ENCODE data around the gene VPS35L.
"Not testable (repeated sequence)": the region's sequence is repeated elsewhere in the genome, so short reads cannot be mapped to it uniquely, and the experiment has no call there.

VPS35L gene

GRCh38 chr16:19715566-19715965 is 160.1 kb downstream of the VPS35L start:
- peaks cover 62% of the 10 kb centered on the region for H4K20me1 ChIP-seq
- H3K4me3 ChIP-seq, result no peak overlapping the region
- no peak overlapping the region for H3K9ac ChIP-seq
- no peaks in the 10 kb centered on the region for H3K9me3 ChIP-seq
- H3K36me3 ChIP-seq, result peaks cover 55% of the 10 kb centered on the region
- no peaks in the 10 kb centered on the region for H3K27me3 ChIP-seq
- TF ChIP-seq Cebpa-rat (IDR thresholded peaks at IDR 0.05), result no peak
- H3K27ac ChIP-seq, result no peak overlapping the region
- no peak overlapping the region for H3K4me2 ChIP-seq
- H3K4me1 ChIP-seq, result peaks cover 36% of the 10 kb centered on the region

GRCh38 chr16:19716183-19716582 is 160.7 kb downstream of the VPS35L start:
- H3K27me3 ChIP-seq, result no peaks in the 10 kb centered on the region
- H3K4me3 ChIP-seq, result peak overlapping the region; percentile 86; the same call in 1 of the 2 replicates
- no peaks in the 10 kb centered on the region for H3K9me3 ChIP-seq
- H3K4me2 ChIP-seq, result peak overlapping the region; percentile 95
- no peak overlapping the region for H3K27ac ChIP-seq
- H3K4me1 ChIP-seq, result peaks cover 36% of the 10 kb centered on the region
- no peak overlapping the region for H3K9ac ChIP-seq
- H3K36me3 ChIP-seq, result peaks cover 49% of the 10 kb centered on the region
- no peak for TF ChIP-seq Cebpa-rat (IDR thresholded peaks at IDR 0.05)
- H4K20me1 ChIP-seq, result peaks cover 56% of the 10 kb centered on the region

- Histone ChIP-seq H4K20me1 (peaks cover 50% of the 10 kb centered on the region), H3K36me3 (peaks cover 44% of the 10 kb centered on the region), H3K9ac (peak overlapping the region; percentile 85), H3K4me3 (peak overlapping the region; percentile 86), H3K4me2 (peak overlapping the region; percentile 95), H3K27ac (peak overlapping the region; percentile 83; the same call in 1 of the 2 replicates), H3K4me1 (peaks cover 36% of the 10 kb centered on the region)
- H3K27me3 ChIP-seq, H3K9me3 ChIP-seq: not testable (repeated sequence)
Measured at GRCh38 chr16:19716728-19717127, 161.2 kb downstream of the VPS35L start.

GRCh38 chr16:19717314-19717713 is 161.8 kb downstream of the VPS35L start:
- H3K27me3 ChIP-seq, result no peaks in the 10 kb centered on the region
- H3K36me3 ChIP-seq, result peaks cover 38% of the 10 kb centered on the region
- H3K9ac ChIP-seq, result peak overlapping the region; percentile 85
- H3K9me3 ChIP-seq, result no peaks in the 10 kb centered on the region
- H3K4me3 ChIP-seq, result peak overlapping the region; percentile 86
- peak overlapping the region; percentile 95 for H3K4me2 ChIP-seq
- TF ChIP-seq Cebpa-rat (IDR thresholded peaks at IDR 0.05), result no peak
- peaks cover 36% of the 10 kb centered on the region for H3K4me1 ChIP-seq
- H3K27ac ChIP-seq, result peak overlapping the region; percentile 83
- H4K20me1 ChIP-seq, result peaks cover 44% of the 10 kb centered on the region

GRCh38 chr16:19717741-19718623 is 162.5 kb downstream of the VPS35L start, which contains the start of the genes IQCK and KNOP1:
Gene IQCK, plus strand, starts transcription at chr16:19718271. Its CDS starts 36 bp downstream, at chr16:19718307.
Gene KNOP1, minus strand, starts transcription at chr16:19718227. Its CDS starts 3,192 bp downstream, at chr16:19715035.
- H3K4me1 ChIP-seq, result peaks cover 36% of the 10 kb centered on the region
- no peak for TF ChIP-seq Cebpa-rat (IDR thresholded peaks at IDR 0.05)
- H3K27ac ChIP-seq, result peak within 1 kb of the TSS; percentile 83
- H3K36me3 ChIP-seq, result peaks cover 31% of the 10 kb centered on the region
- H3K4me3 ChIP-seq, result peak within 1 kb of the TSS; percentile 86
- H3K27me3 ChIP-seq, result no peaks in the 10 kb centered on the region
- H3K4me2 ChIP-seq, result peak within 1 kb of the TSS; percentile 95
- no peaks in the 10 kb centered on the region for H3K9me3 ChIP-seq
- H3K9ac ChIP-seq, result peak within 1 kb of the TSS; percentile 85
- peaks cover 38% of the 10 kb centered on the region for H4K20me1 ChIP-seq

- Histone ChIP-seq H3K4me3 (peak overlapping the region; percentile 86), H3K4me2 (peak overlapping the region; percentile 89), H3K9me3 (no peaks in the 10 kb centered on the region), H3K4me1 (peaks cover 36% of the 10 kb centered on the region), H4K20me1 (peaks cover 32% of the 10 kb centered on the region), H3K27ac (peak overlapping the region; percentile 83; the same call in 1 of the 2 replicates), H3K27me3 (no peaks in the 10 kb centered on the region), H3K9ac (peak overlapping the region; percentile 85), H3K36me3 (peaks cover 25% of the 10 kb centered on the region)
- no peak for TF ChIP-seq Cebpa-rat (IDR thresholded peaks at IDR 0.05)
Measured at GRCh38 chr16:19718624-19718965, 163.1 kb downstream of the VPS35L start.

GRCh38 chr16:19722269-19722952 is 166.9 kb downstream of the VPS35L start:
- no peaks in the 10 kb centered on the region for H3K36me3 ChIP-seq
- TF ChIP-seq Cebpa-rat (IDR thresholded peaks at IDR 0.05), result no peak
- no peak overlapping the region for H3K4me2 ChIP-seq
- peaks cover 19% of the 10 kb centered on the region; the same call in 1 of the 2 replicates for H3K4me1 ChIP-seq
- no peak overlapping the region for H3K4me3 ChIP-seq
- no peaks in the 10 kb centered on the region for H3K27me3 ChIP-seq
- no peaks in the 10 kb centered on the region for H3K9me3 ChIP-seq
- no peaks in the 10 kb centered on the region for H4K20me1 ChIP-seq
- no peak overlapping the region for H3K9ac ChIP-seq
- no peak overlapping the region for H3K27ac ChIP-seq

GRCh38 chr16:19722981-19723380 is 167.5 kb downstream of the VPS35L start:
- no peak overlapping the region for H3K4me2 ChIP-seq
- no peak for TF ChIP-seq Cebpa-rat (IDR thresholded peaks at IDR 0.05)
- no peaks in the 10 kb centered on the region for H3K27me3 ChIP-seq

GRCh38 chr16:19728636-19728965 is 173.1 kb downstream of the VPS35L start:
- no peaks in the 10 kb centered on the region for H3K9me3 ChIP-seq
- no peak overlapping the region for H3K27ac ChIP-seq
- H4K20me1 ChIP-seq, result no peaks in the 10 kb centered on the region
- no peak overlapping the region for H3K4me2 ChIP-seq
- H3K36me3 ChIP-seq, result no peaks in the 10 kb centered on the region
- no peaks in the 10 kb centered on the region for H3K4me1 ChIP-seq
- H3K27me3 ChIP-seq, result no peaks in the 10 kb centered on the region
- no peak overlapping the region for H3K4me3 ChIP-seq
- no peak overlapping the region for H3K9ac ChIP-seq
- no peak for TF ChIP-seq Cebpa-rat (IDR thresholded peaks at IDR 0.05)

More at GRCh38 chr16:19722981-19723380, 167.5 kb downstream of the VPS35L start:
- H3K4me1 ChIP-seq, result peaks cover 19% of the 10 kb centered on the region; the same call in 1 of the 2 replicates
- H3K4me3 ChIP-seq, result no peak overlapping the region
- H3K9me3 ChIP-seq, result no peaks in the 10 kb centered on the region
- no peak overlapping the region for H3K27ac ChIP-seq
- no peaks in the 10 kb centered on the region for H3K36me3 ChIP-seq
- no peak overlapping the region for H3K9ac ChIP-seq
- no peaks in the 10 kb centered on the region for H4K20me1 ChIP-seq

GRCh38 chr16:19733551-19733950 is 178.0 kb downstream of the VPS35L start:
- Histone ChIP-seq H3K4me2 (no peak overlapping the region), H3K4me1 (peaks cover 22% of the 10 kb centered on the region), H3K27ac (no peak overlapping the region), H3K9me3 (no peaks in the 10 kb centered on the region), H3K27me3 (no peaks in the 10 kb centered on the region), H3K36me3 (no peaks in the 10 kb centered on the region), H4K20me1 (no peaks in the 10 kb centered on the region), H3K9ac (no peak overlapping the region), H3K4me3 (no peak overlapping the region)
- no peak for TF ChIP-seq Cebpa-rat (IDR thresholded peaks at IDR 0.05)

Measured in BLaER1 (cell line).